ENCODE data around the gene TRIM26.
"Not testable (repeated sequence)": the region's sequence is repeated elsewhere in the genome, so short reads cannot be mapped to it uniquely, and the experiment has no call there.

The TRIM26 gene

DNA sequence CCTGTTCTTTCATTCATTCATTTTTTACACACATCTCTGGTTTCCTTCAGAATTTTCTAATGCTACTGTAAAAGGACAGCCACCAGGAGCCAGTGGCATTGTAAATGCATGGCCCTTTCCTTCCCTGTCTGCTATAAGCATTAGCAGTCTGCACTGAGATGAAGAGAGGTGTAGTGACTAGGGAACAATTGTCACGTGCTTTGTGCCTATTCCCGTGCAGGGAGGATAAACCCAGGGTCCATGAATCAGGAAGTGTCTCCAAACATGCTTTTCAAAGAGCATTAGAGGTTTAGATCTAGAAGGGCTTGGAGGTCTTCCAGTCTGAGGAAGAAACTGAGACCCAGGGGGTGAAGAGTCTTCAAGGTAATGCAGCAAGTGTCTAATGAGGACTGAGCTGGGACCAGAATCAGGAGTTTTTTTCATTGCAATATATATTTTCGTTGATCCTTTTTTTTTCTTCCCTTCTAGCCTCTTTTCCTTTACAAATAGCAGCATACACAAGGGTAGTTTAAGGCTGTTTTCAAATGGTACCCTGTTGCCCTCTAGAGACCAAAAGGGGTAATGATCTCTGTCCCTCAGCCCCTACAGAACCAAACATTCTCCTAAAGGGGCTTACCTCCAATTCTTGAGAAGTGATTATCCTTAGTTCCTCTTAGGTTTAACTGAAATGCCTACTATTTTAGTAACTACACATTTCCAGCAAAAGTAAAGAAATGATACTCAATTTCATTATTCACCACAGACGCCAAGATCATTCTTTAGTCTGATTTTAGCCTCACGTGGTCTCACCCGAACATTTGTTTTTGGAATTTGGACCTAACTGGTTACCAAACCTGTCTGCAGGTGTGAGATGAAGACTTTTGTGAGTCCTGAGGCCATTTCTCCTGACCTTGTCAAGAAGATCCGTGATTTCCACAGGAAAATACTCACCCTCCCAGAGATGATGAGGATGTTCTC, 43.3 kb downstream of the TRIM26 start:
- DNase-seq (ENCODE audit: low spot score): peak; percentile 79

DNA sequence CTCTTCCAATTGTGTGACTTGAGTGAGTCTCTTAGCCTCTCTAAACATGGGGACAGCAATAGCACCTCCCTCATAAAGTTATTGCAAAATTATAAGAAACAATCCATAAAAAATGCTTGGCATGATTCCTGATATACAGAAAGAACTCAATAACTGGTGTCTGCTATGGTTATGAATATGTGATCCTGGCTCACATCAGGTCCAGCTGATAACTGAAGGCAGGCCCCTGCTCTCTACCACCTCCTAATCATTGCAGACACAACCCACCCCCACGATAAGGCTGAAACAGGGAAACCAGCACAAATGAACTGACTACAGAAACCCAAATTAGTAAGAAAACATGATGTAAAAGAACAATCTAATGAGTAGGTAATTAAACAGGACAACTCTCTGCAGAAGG, 44.5 kb downstream of the TRIM26 start:
- DNase-seq (ENCODE audit: low spot score): no peak

DNA sequence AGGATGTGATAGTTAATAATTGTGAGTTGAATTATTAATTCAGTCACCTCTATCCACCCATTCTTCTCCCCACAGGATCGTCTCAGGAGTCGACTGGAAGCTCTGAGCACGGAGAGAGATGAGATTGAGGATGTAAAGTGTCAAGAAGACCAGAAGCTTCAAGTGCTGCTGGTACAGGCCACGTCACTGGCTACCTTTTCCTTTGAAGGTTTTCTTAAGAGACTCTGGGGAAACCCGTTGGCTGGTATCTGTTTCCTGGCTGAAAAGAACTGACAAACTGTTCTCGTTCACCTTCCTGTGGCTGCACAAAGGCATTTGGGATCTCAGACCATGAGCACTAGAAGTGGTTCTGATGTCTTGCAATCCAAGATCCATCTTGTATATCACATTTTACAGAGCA, 46.1 kb downstream of the TRIM26 start:
- DNase-seq (ENCODE audit: low spot score): no peak

DNA sequence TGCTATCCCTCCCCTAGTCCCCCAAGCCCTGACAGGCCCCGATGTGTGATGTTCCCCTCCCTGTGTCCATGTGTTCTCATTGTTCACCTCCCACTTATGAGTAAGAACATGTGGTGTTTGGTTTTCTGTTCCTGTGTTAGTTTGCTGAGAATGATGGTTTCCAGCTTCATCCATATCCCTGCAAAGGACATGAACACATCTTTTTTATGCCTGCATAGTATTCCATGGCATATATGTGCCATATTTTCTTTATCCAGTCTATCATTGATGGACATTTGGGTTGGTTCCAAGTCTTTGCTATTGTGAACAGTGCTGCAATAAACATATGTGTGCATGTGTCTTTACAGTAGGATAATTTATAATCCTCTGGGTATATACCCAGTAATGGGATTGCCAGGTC, 48.0 kb downstream of the TRIM26 start:
- DNase-seq (ENCODE audit: low spot score): not testable (repeated sequence)

DNA sequence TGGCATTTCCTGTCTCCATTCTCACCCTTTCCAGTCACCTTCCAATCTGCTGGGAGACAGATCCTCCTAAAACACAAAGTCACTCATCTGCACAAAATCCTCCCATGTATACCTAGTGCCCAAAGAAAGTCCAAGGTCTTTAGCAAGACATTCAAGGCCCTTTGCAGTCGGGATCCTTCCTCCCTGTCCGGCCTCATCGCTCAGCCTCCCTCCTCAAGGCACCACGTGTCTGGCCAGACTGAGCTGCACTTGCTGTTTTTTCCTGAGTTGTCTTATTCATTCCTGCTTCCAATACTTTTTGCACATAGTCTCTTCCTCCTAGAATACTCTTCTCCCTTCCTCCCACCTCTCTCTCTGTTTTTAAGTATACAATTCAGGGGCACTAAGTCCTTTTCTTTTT, 48.5 kb downstream of the TRIM26 start:
- DNase-seq (ENCODE audit: low spot score): no peak

DNA sequence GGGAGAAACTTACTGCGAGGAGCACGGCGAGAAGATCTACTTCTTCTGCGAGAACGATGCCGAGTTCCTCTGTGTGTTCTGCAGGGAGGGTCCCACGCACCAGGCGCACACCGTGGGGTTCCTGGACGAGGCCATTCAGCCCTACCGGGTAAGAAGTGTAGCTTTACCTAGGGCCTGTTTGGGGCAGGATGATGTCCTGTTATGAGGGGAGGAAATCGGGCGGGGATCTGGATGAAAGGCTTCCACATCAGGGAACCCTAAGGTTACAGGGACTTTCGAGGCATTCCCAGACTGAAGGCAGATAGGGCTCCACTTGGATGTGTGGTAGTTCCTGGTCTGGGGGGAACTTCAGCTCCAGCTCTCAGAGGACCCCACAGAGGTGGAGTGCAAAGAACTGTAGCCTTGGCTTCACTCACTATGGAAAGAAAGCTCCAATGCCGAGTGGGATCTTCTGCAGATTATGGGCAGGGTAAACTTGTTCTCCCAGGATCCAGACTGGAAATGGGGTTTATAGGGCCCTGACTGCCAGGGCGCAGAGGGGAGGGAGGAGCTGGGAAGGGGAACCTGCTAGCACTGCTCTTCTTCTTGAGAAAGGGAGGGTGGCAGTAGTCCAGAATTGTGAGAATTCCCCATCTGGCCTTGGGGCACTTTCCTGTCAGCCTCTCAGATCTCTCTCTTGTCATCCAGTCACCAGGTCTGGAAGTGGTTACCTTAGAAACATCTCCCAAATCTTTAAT, 49.1 kb downstream of the TRIM26 start:
- DNase-seq (ENCODE audit: low spot score): no peak

DNA sequence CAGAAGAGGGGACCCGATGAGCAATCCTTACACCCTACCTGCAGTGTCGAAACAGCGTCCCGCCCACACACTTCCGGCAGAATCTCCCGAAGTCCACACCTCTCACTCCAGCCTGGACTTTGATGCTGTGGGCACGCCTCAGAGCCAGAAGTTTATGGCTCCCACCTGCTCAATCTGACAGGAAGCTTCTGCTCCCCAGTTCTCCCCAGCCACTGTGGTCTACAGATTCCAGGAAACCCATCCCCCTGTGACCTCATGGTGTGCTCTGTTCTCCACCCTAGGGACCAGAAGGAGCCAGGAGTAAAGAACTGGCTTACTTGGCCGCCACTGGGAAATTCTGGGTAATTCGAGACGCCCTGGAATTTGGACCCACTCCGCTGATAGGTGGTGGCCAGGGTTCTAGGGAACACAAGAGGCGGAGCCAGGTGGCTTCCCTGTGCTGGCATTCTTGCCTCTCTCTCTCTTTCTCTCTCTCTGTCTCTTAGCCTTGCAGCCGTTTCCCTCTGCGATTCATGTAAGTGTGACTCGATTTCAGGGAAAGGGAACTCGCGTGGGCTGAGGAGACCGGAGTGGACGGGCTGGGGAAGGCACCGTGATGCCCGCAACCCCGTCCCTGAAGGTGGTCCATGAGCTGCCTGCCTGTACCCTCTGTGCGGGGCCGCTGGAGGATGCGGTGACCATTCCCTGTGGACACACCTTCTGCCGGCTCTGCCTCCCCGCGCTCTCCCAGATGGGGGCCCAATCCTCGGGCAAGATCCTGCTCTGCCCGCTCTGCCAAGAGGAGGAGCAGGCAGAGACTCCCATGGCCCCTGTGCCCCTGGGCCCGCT, 49.9 kb downstream of the TRIM26 start, which contains the start of gene TRIM15:
Gene TRIM15 (plus strand): TSS at position 457 of the 828 bp plus-strand sequence. CDS start 139 bp downstream, at position 596.
- DNase-seq (ENCODE audit: low spot score): no peak

DNA sequence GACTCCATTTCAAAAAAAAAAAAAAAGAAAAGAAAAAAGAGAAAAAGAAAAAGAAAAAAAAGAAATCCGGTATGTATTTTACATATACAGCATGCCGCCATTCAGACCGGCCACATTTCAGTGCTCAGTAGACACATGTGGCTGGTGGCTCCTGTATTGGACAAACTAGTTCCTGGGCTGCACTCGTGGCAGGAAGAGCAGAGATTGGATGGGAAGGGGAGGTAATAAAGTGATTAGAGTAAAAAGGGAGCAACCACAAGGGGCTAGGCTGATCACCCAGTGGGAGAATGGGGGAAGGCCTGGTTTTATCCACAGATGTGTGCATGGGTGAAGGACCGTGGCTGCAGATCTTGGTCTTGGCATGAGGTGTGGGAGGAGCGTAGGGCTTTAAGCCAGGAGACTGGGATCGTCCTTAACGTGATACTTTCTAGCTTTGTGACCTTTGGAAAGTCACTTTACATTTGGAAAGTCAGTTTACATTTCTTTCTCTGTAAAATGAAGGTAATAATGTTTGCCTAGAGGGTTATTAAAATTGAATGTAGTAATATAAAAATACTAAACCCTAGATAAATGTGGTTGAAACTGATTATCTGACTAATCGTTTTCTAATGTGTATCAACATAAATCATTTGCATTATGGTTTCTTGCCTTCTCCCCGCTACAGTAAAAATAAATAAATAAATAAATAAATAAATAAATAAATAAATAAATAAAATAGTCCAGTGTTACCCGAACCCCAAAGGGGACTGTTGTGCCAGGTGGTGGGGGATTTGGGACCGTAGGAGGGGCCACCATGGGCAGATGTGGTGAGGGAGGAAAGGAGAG, 50.7 kb downstream of the TRIM26 start:
- DNase-seq (ENCODE audit: low spot score): no peak

DNA sequence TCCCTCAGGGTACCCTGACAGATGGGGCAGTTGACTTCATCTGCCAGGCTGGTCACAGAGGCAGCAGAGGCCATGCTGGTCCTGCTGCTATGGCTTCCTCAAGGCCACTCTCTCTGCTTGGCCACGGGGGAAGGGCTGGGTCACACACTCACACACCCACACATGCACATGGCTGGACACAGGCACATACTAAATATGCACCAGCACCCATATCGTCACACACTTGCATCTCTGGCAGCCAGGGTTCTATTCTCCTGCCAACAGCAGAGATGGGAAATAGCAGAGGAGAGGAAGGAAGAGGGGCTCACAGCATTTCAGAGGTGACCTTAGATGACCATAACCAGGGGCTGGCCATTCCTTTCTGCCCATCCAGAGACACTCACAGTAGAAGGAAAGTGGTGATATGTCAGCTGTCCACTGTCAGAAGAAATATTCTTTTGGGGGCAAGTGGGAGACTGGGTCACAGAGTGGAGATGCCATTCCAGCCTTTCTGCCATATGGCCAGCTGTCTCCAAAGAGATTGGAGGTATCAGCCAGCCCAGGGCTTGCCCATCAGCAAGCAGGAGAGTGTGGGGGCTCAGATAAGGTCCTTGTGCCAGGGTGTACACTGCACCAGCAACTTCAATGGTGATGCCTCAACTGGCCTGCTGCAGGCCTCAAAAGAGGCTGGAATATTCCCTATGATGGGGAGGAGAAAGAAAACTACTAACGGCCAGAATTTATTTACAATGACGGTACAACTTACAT, 52.2 kb downstream of the TRIM26 start, which contains the start of gene TRIM10:
Gene TRIM10 (minus strand): TSS at position 427 of the 747 bp plus-strand sequence. CDS start 353 bp downstream, at position 74.
- DNase-seq (ENCODE audit: low spot score): no peak

DNA sequence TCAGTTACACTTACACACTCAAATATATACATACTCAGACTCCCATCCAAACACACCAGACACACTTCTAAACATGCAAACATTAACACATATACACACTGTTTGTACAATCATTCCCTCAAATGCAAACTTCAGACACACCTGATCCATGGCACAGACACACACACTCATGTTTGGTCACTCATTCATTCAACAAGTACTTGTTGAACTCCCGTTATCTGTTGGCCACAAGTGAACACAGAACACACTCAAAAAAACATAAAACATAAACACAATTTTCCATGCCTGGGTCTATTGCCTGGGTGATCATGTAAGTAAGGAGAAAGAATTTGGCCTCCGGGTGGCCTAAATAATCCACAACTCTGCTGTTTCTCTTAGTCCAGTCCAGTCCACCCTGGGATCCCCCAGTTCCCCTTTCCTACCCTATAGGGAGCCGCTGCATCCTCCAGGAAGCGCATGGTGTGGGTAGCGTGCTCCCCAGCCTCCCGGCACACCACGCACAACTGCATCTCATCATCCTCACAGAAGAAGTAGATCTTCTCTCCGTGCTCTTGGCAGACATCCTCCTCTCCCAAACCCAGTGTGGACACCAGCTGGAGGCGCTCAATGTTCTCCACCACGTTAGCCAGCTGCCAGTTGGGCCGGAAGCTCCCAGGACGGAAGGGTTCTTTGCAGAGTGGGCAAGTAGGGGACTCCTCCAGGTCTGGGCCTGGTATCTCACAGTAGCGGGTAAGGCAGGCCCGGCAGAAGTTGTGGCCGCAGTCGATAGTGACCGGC, 53.0 kb downstream of the TRIM26 start:
- no peak for DNase-seq (ENCODE audit: low spot score)

DNA sequence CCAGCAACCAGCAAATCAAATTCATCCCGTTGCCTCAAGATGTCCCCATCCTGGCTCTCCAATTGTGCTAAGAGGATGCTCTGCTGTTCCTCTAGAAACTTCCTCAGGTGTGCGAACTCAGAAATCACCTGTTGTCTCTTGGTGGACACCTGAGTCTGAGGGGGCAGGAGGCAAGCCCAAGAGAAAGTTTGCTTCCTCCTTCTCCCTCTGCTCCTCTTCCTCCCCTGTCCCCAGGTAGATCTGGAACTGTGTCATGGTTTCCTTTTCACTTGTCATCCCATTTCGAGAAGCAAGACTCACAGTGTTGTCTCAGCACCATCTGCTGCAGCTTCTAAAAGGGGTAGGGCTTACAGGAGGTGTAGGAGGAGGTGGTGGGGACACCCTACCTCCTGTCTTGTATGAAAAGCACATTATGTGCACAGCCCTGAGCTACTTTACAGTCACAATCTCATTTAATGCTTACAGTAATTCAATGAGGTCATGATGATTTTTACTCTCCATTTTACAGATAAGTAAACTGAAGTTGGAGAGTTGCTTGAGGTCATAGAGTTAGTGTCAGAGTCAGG, 54.6 kb downstream of the TRIM26 start:
- no peak for DNase-seq (ENCODE audit: low spot score)

DNA sequence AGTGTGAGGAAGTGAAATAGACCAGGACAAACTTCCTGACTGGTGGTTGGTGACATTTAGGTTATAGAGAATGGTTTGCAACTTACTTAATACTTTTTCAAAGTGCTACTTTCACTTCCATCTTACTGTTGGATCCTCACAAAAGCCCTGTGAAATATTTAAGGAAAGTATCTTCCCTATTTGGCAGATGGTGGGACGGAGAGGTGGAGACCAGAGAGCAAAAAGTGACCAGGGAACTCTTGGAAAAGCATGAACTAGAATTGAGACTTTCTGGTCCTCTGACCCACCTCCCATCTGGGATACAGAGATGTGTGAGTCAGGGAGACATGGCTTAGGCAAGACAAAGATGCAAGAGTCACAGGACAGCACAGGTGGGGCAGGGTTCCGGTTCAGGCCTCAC, 55.2 kb downstream of the TRIM26 start:
- no peak for DNase-seq (ENCODE audit: low spot score)

DNA sequence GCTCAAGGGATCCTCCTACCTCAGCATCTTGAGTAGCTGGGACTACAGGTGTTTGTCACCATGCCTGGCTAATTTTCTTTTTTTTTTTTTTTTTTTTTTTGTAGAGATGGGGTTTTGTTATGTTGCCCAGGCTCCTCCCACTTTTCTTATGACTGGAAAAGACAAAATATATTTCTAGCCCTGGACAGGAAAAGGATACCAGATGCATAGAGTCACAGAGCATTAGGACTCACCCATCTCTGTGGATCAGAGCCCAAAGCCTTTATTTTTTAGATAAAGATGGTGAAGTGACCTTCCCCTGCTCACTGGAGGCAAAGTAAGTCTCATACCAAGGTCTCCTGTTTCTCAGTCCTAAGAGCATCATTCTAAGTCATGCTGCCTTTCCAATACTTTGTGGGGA, 55.6 kb downstream of the TRIM26 start:
- DNase-seq (ENCODE audit: low spot score): no peak

DNA sequence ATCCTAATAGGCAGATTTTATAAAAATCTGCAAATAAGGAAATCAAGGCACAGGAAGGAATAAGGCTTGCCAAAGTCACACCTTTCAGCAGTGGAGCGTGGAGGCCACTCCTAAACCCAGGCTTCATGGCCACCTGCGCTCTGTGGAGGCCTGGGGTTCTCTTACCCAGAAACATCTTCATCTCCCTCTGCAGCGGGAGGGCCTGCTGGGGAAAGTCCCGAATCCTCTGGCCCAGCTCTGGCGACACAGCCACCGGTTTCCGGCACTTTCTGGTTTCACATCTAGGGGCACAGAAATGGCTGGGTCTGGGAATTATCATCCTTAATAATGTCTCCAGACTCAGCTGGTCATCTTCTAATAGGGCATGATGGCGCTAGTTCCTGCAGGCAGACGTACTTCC, 56.4 kb downstream of the TRIM26 start:
- DNase-seq (ENCODE audit: low spot score): no peak

DNA sequence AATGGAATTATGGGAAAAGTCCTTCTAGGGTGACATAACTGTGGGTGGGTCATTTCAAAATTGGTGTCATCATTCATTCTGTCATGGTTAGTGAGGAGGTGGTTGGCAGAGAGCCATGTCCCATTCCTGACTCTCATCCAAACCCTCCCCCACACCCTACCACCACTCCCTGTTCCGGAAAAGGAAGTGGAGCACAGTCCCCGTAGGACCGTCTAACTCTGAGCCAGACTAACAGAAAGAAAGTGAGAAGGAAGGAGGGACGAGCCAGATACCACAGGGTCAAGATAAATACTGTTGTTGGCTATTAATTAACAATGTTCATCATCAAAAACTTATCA, 57.0 kb downstream of the TRIM26 start:
- no peak for DNase-seq (ENCODE audit: low spot score)

DNA sequence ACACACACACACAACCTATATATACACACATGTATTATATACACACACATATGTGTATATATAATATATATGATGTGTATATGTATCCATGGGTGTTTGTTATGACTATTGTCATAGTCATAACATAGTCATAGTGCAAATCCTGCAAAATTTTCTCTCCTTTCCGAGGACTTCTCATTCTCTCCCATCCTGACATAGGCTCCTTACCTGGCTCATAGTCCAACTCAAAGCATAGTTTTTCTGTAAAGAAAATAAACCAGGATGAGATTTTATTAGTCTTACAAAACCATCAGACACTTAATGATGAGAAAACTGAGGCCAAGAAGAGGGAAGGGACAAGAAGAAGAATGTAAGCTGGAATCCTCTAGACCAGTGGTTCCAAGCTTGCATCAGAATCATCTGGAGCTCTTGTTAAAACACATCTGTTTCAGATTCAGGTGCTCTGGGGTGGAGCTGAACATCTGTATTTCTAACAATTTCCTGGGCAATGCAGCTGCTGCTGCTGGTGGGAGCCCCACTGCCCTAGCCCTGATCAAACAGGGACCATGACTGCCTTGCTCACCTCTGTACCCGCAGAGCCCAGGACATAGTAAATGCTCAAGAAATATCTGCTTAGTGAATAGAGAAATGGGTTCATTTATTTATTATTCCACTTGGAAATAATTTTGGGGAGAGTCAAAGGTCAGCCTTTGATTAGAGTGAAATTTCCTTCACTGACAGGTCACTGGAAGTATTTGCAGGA, 57.5 kb downstream of the TRIM26 start:
- DNase-seq (ENCODE audit: low spot score): no peak

DNA sequence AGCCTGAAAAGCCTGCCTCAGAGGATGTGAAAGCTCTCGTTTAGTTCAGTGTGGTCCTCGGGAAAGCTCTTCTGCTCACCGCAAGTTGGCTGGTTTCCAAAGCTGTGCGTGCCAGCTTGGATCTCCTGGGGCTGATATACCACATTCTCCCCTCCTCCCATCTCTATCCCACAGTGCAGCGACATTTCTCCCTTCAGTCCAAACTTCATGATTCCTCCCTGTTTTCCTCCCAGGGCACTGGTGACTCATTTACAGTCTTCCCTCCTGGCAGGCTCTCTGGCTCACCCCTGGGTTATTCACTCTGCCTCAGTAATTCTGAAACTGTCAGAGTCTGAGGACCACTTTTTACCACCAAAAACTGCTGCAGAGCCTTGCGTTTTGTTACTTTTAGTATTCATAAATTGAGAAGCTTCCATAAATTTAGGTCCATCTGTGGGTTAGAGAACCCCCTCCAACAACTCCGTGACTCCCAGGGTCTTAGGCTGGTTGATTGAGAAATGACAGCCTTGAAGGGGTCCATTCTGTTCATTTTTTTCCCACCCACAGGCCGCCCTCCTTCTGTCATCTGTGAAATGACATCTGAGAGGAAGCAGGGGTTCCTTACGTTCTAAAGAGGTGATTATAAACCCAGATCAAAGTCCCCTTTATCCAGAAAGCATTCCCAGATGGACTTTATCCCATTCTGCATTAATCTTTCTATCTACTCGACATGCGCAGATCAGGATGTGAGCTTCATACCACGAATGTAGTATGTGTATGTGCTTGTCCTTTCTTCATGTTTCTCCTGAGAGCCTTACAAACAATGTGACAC, 58.3 kb downstream of the TRIM26 start:
- DNase-seq (ENCODE audit: low spot score): no peak

DNA sequence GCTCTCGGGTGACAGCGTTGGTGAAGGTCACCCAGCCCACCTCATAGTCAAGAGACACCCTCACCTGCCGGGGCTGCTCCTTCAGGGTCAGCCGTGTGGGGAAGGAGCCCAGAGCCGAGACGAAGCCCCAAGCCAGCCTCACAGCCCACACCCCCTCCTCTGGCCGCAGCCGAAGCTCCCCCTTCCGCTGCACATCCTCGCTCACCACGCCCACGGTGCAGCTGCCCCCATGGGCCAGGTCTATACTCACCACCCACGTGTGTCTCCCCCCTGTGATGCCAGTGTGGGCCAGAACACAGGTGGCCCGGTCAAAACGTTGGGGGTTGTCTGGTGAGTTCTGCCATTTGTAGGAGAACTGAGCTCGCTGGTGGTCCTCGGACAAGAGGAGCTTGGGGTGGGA, 59.1 kb downstream of the TRIM26 start:
- DNase-seq (ENCODE audit: low spot score): no peak
